GM23248 (cell line): ENCODE results near the gene PAX6.

Experiments used
- EZH2 ChIP-seq: fragments of 200-600 bp; sonication (generic); IDR thresholded peaks from 2 replicates; pipeline ENCODE4 v1.6.1; 2018; ENCODE audit warnings: antibody characterized with exemption, mild to moderate bottlenecking; ENCODE audit not compliant: insufficient read depth, poor library complexity, severe bottlenecking
- EZH2phosphoT487 ChIP-seq: fragments of 200-600 bp; sonication (generic); IDR thresholded peaks from 2 replicates; pipeline ENCODE4 v1.6.1; 2018; ENCODE audit warnings: antibody characterized with exemption, moderate library complexity, mild to moderate bottlenecking, low read depth; ENCODE audit not compliant: insufficient read depth

- TF ChIP-seq EZH2phosphoT487 = 0 out of 2 replicates have a peak, but pooled peaks have one; percentile 58
- no peak for TF ChIP-seq EZH2
These were observed 16.5 kb upstream of the PAX6 start for GRCh38 chr11:31827455-31828206.
